HCT116 (cell line): ENCODE results near the gene SYNPO. TPM values are rescaled to one million over a fixed set of nuclear protein-coding genes. Genes with fewer than 3 reads are reported as not detected.

Source experiments
- ATAC-seq: fragments of 200-7000 bp; cut with Tn5 transposase; 2 replicates; pipeline ENCODE4 v1.9.1; 2020; ENCODE audit warnings: mild to moderate bottlenecking, moderate library complexity
- BruUV-seq: library from RNA; stranded (reverse); fragments of 400-500 nt; replicated peaks from 2 replicates; lab custom pipeline; 2021; lab: Mats Ljungman, UMichigan
- CTCF ChIA-PET: fragments of 300-600 bp; sonication (Branson Sonifier 250); formaldehyde crosslinking; loops from one replicate; lab custom pipeline; 2021; ENCODE audit warnings: antibody characterized with exemption; lab: Charles Lee
- POLR2A ChIA-PET: fragments of 300-600, 350-600 bp; sonication (Branson Sonifier 250); formaldehyde crosslinking; loops from one replicate; lab custom pipeline; 2021; ENCODE audit warnings: antibody characterized with exemption; lab: Charles Lee
- RAD21 ChIA-PET, 2 experiments: fragments of 300-600 bp; sonication (Branson Sonifier 250); formaldehyde crosslinking; loops; one replicate each; lab custom pipeline; 2023; ENCODE audit warnings: low total read pairs in 2 of 2; ENCODE audit not compliant: uncharacterized antibody in 2 of 2, unreplicated experiment in 2 of 2, low non-redundant PET in 1 of 2; lab: Charles Lee
- DNase-seq: peaks from one replicate; pipeline ENCODE4 v3.0.0-alpha.2; 2010; ENCODE audit warnings: low read depth, low spot score
- H2AFZ ChIP-seq: fragments of 200-600 bp; shearing (Covaris generic), sonication (generic); 2 replicates; pipeline ENCODE4 v1.6.1; 2017; ENCODE audit warnings: low read depth, mixed run types, mixed read lengths, antibody characterized with exemption, low read length; ENCODE audit not compliant: poor library complexity, severe bottlenecking
- H3K27ac ChIP-seq: 2 replicates; pipeline ENCODE4 v1.5.1; 2012; ENCODE audit warnings: low read depth, low read length
- H3K27me3 ChIP-seq: fragments of 200-600 bp; sonication (generic); 2 replicates; pipeline ENCODE4 v1.6.1; 2016; ENCODE audit warnings: mixed run types, low read length, mixed read lengths; ENCODE audit not compliant: insufficient read depth
- H3K36me3 ChIP-seq, 2 experiments: fragments of 200-500 bp in 1 of 2; fragments of 200-600 bp in 1 of 2; sonication (Bioruptor generic) in 1 of 2; sonication (generic) in 1 of 2; 2 replicates each; pipeline versions ENCODE4 v1.5.1 to v1.6.1; 2014 to 2016; ENCODE audit warnings: low read length in 2 of 2, inconsistent platforms in 1 of 2, mixed read lengths in 1 of 2, mixed run types in 1 of 2; ENCODE audit not compliant: insufficient read depth in 2 of 2, control insufficient read depth in 1 of 2
- H3K4me1 ChIP-seq, 2 experiments: fragments of 200-600 bp in 1 of 2; sonication (generic) in 1 of 2; 2 replicates each; pipeline versions ENCODE4 v1.5.1 to v1.6.1; 2012 to 2017; ENCODE audit warnings: low read length in 2 of 2, inconsistent platforms in 1 of 2, mild to moderate bottlenecking in 1 of 2, mixed read lengths in 1 of 2, mixed run types in 1 of 2, moderate library complexity in 1 of 2; ENCODE audit not compliant: insufficient read depth in 2 of 2, control insufficient read depth in 1 of 2
- H3K4me2 ChIP-seq: fragments of 200-600 bp; sonication (generic); 2 replicates; pipeline ENCODE4 v1.6.1; 2017; ENCODE audit warnings: mixed run types, low read length, mixed read lengths
- H3K4me3 ChIP-seq, 2 experiments: fragments of 200-600 bp in 1 of 2; sonication (generic) in 1 of 2; replicated peaks in 1 of 2; 2 replicates each; pipeline ENCODE4 v1.5.1; 2011 to 2016; ENCODE audit warnings: low read length in 2 of 2, control low read depth in 1 of 2, low read depth in 1 of 2, mild to moderate bottlenecking in 1 of 2, mixed read lengths in 1 of 2, mixed run types in 1 of 2
- H3K79me2 ChIP-seq: fragments of 200-600 bp; sonication (generic); 2 replicates; pipeline ENCODE4 v1.6.1; 2017; ENCODE audit warnings: mild to moderate bottlenecking, mixed run types, low read length, moderate library complexity, mixed read lengths; ENCODE audit not compliant: insufficient read depth
- H3K9ac ChIP-seq: fragments of 200-600 bp; sonication (generic); 2 replicates; pipeline ENCODE4 v1.6.1; 2016; ENCODE audit warnings: low read length, mixed read lengths
- H3K9me2 ChIP-seq: fragments of 200-600 bp; sonication (generic), shearing (Covaris generic); 2 replicates; pipeline ENCODE4 v1.6.1; 2017; ENCODE audit warnings: mixed run types, mild to moderate bottlenecking, moderate library complexity; ENCODE audit not compliant: insufficient read depth
- H3K9me3 ChIP-seq, 2 experiments: fragments of 200-500 bp in 1 of 2; fragments of 200-600 bp in 1 of 2; sonication (Bioruptor generic) in 1 of 2; sonication (generic) in 1 of 2; 2 replicates each; pipeline ENCODE4 v1.6.1; 2014 to 2017; ENCODE audit warnings: low read length in 2 of 2, mixed read lengths in 2 of 2, inconsistent platforms in 1 of 2, low read depth in 1 of 2, mild to moderate bottlenecking in 1 of 2, mixed run types in 1 of 2, moderate library complexity in 1 of 2; ENCODE audit not compliant: control insufficient read depth in 1 of 2, insufficient read depth in 1 of 2
- H4K20me1 ChIP-seq: fragments of 200-600 bp; sonication (generic), shearing (Covaris generic); 2 replicates; pipeline ENCODE4 v1.6.1; 2017; ENCODE audit warnings: mixed run types, mild to moderate bottlenecking, moderate library complexity; ENCODE audit not compliant: insufficient read depth
- CBX3 ChIP-seq: IDR thresholded peaks from 2 replicates; pipeline ENCODE4 v1.6.1; 2012; ENCODE audit warnings: low read depth
- CEBPB ChIP-seq: IDR thresholded peaks from 2 replicates; pipeline ENCODE4 v1.6.1; 2012; ENCODE audit warnings: low read depth
- ELF1 ChIP-seq: IDR thresholded peaks from 2 replicates; pipeline ENCODE4 v1.6.1; 2012; ENCODE audit warnings: low read depth, borderline replicate concordance
- EZH2phosphoT487 ChIP-seq: fragments of 200-600 bp; IDR thresholded peaks from 2 replicates; pipeline ENCODE4 v1.6.1; 2018; ENCODE audit warnings: antibody characterized with exemption, borderline replicate concordance
- FOSL1 ChIP-seq: IDR thresholded peaks from 2 replicates; pipeline ENCODE4 v1.6.1; 2012; ENCODE audit warnings: low read depth
- MAX ChIP-seq: IDR thresholded peaks from 2 replicates; pipeline ENCODE4 v1.6.1; 2012
- POLR2AphosphoS5 ChIP-seq: IDR thresholded peaks from 2 replicates; pipeline ENCODE4 v1.6.1; 2011; ENCODE audit warnings: mild to moderate bottlenecking, low read depth, low read length, moderate library complexity
- SP1 ChIP-seq: IDR thresholded peaks from 2 replicates; pipeline ENCODE4 v1.6.1; 2012; ENCODE audit warnings: low read depth
- SRF ChIP-seq: IDR thresholded peaks from 2 replicates; pipeline ENCODE4 v1.6.1; 2012; ENCODE audit warnings: low read depth
- ZFX ChIP-seq: fragments of 450-650 bp; IDR thresholded peaks from 2 replicates; pipeline ENCODE4 v1.6.1; 2017
- ZNF274 ChIP-seq: fragments of 200-500 bp; sonication (Bioruptor generic); IDR thresholded peaks from 2 replicates; pipeline ENCODE4 v1.6.1; 2014; ENCODE audit warnings: mild to moderate bottlenecking, low read depth, low read length, inconsistent platforms
- intact Hi-C: fragments of 100-400 bp; cut with micrococcal nuclease; formaldehyde crosslinking; loops from 2 replicates; pipeline ENCODE4 v1.10.0; 2022
- total RNA-seq: library from RNA; stranded (reverse); gene quantifications from one replicate; pipeline ENCODE4 v1.2.1, GENCODE V29; 2021; ENCODE audit not compliant: unreplicated experiment
- TF ChIP-seq, protein P1 (sequence below), 3 experiments: fragments of 200-600 bp in 1 of 3; sonication (generic) in 1 of 3; IDR thresholded peaks in 2 of 3; conservative IDR thresholded peaks in 1 of 3; 2 replicates each; pipeline ENCODE4 v1.5.1; 2012 to 2017; ENCODE audit warnings: low read depth in 2 of 3, low read length in 2 of 3, antibody characterized with exemption in 1 of 3, borderline replicate concordance in 1 of 3, control low read depth in 1 of 3, mild to moderate bottlenecking in 1 of 3, mixed read lengths in 1 of 3, mixed run types in 1 of 3, moderate library complexity in 1 of 3; ENCODE audit not compliant: insufficient read depth in 1 of 3
- TF ChIP-seq, protein P2 (sequence below): IDR thresholded peaks from 2 replicates; pipeline ENCODE4 v1.6.1; 2012; ENCODE audit warnings: low read depth

Gene SYNPO
- total RNA-seq, 1 experiment from 2014 or later, result 8.2 TPM

DNA sequence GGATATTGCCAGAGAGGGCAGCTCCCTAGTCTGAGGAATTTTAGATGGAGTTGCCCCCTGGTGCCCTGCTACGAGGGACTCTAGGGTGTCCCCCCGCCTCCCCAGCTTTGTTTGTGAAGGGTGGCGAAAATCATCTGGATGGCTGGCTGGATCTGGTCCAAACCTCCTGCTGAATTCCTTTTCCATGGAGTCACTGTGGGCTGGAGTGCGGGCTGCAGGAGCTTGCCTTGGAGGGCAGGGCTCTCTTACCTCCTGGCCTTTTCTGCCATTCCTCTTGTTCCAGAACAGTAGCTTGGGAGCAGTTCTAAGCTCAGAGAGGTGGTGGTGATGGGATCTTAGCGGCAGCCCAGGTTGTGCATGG, 2.1 kb downstream of the SYNPO start:
- ATAC-seq (peak; percentile 76), DNase-seq (peak; percentile 38)
- no TSS peak for BruUV-seq
- H3K9ac ChIP-seq, result no peak overlapping the region
- H3K79me2 ChIP-seq, result no peaks in the 10 kb centered on the region
- H4K20me1 ChIP-seq, result no peaks in the 10 kb centered on the region
- no peaks in the 10 kb centered on the region for H3K9me3 ChIP-seq
- no peaks in the 10 kb centered on the region for H3K36me3 ChIP-seq
- H2AFZ ChIP-seq, result no peak overlapping the region
- H3K4me1 ChIP-seq, result peaks cover 60 to 80% of the 10 kb centered on the region in 2 experiments
- TF ChIP-seq POLR2AphosphoS5 (peak; percentile 32; the same call in 1 of the 2 replicates), CEBPB (no peak)
- intact Hi-C loops, result no loop called here
- no peaks in the 10 kb centered on the region for H3K9me2 ChIP-seq
- ChIA-PET POLR2A (interaction anchor here (0.7 kb wide), 2 partner anchors 11 to 15 kb away, joined by 3 read pairs; no protein-coding TSS in a partner anchor), RAD21 (no interaction called here), CTCF (interaction anchor here (0.7 to 1.1 kb wide), 3 partner anchors 11 to 83 kb away, joined by 3 to 5 read pairs (median 3); no protein-coding TSS in a partner anchor)
- peak overlapping the region in 1 of 2 experiments; percentile 22; a peak in 1 of 4 replicates for H3K4me3 ChIP-seq
- no peaks in the 10 kb centered on the region for H3K27me3 ChIP-seq
- H3K4me2 ChIP-seq, result peak overlapping the region; percentile 67
- H3K27ac ChIP-seq, result peak overlapping the region; percentile 27

- Histone ChIP-seq H3K4me1 (peaks cover 55 to 74% of the 10 kb centered on the region in 2 experiments), H3K9me2 (no peaks in the 10 kb centered on the region), H3K36me3 (no peaks in the 10 kb centered on the region), H3K9me3 (no peaks in the 10 kb centered on the region), H3K4me2 (peak overlapping the region; percentile 67), H4K20me1 (no peaks in the 10 kb centered on the region), H3K79me2 (no peaks in the 10 kb centered on the region), H3K27me3 (no peaks in the 10 kb centered on the region), H3K27ac (peak overlapping the region; percentile 27), H3K9ac (no peak overlapping the region), H3K4me3 (peak overlapping the region in 1 of 2 experiments; percentile 22; a peak in 1 of 4 replicates), H2AFZ (no peak overlapping the region)
- POLR2A ChIA-PET, result interaction anchor here (0.7 kb wide), 2 partner anchors 11 to 14 kb away, joined by 3 read pairs; no protein-coding TSS in a partner anchor
- ATAC-seq (peak; percentile 27), DNase-seq (no peak)
- BruUV-seq, result no TSS peak
- CTCF ChIA-PET, result interaction anchor here (0.7 to 1.1 kb wide), 3 partner anchors 10 to 83 kb away, joined by 3 to 5 read pairs (median 3); no protein-coding TSS in a partner anchor
- TF ChIP-seq, protein P1, sequence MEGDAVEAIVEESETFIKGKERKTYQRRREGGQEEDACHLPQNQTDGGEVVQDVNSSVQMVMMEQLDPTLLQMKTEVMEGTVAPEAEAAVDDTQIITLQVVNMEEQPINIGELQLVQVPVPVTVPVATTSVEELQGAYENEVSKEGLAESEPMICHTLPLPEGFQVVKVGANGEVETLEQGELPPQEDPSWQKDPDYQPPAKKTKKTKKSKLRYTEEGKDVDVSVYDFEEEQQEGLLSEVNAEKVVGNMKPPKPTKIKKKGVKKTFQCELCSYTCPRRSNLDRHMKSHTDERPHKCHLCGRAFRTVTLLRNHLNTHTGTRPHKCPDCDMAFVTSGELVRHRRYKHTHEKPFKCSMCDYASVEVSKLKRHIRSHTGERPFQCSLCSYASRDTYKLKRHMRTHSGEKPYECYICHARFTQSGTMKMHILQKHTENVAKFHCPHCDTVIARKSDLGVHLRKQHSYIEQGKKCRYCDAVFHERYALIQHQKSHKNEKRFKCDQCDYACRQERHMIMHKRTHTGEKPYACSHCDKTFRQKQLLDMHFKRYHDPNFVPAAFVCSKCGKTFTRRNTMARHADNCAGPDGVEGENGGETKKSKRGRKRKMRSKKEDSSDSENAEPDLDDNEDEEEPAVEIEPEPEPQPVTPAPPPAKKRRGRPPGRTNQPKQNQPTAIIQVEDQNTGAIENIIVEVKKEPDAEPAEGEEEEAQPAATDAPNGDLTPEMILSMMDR (IDR thresholded peaks at IDR 0.05 in 2 of 3, conservative IDR thresholded peaks at IDR 0.05 in 1 of 3; ENCODE audit: borderline replicate concordance in 1 of 3, insufficient read depth in 1 of 3, low read depth in 2 of 3, low read length in 2 of 3), result no peak
- no peak for TF ChIP-seq SP1
- TF ChIP-seq, protein P2, sequence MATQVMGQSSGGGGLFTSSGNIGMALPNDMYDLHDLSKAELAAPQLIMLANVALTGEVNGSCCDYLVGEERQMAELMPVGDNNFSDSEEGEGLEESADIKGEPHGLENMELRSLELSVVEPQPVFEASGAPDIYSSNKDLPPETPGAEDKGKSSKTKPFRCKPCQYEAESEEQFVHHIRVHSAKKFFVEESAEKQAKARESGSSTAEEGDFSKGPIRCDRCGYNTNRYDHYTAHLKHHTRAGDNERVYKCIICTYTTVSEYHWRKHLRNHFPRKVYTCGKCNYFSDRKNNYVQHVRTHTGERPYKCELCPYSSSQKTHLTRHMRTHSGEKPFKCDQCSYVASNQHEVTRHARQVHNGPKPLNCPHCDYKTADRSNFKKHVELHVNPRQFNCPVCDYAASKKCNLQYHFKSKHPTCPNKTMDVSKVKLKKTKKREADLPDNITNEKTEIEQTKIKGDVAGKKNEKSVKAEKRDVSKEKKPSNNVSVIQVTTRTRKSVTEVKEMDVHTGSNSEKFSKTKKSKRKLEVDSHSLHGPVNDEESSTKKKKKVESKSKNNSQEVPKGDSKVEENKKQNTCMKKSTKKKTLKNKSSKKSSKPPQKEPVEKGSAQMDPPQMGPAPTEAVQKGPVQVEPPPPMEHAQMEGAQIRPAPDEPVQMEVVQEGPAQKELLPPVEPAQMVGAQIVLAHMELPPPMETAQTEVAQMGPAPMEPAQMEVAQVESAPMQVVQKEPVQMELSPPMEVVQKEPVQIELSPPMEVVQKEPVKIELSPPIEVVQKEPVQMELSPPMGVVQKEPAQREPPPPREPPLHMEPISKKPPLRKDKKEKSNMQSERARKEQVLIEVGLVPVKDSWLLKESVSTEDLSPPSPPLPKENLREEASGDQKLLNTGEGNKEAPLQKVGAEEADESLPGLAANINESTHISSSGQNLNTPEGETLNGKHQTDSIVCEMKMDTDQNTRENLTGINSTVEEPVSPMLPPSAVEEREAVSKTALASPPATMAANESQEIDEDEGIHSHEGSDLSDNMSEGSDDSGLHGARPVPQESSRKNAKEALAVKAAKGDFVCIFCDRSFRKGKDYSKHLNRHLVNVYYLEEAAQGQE, result no peak
- TF ChIP-seq ZFX, result no peak
- TF ChIP-seq FOSL1, result no peak
- TF ChIP-seq SRF, result no peak
- TF ChIP-seq EZH2phosphoT487, result no peak
- no peak for TF ChIP-seq MAX
- no peak for TF ChIP-seq ZNF274
- no peak for TF ChIP-seq CBX3
- TF ChIP-seq ELF1, result no peak
- intact Hi-C loops, result no loop called here
- RAD21 ChIA-PET, result no interaction called here
Observed at GRCh38 chr5:150642991-150643710, 2.7 kb downstream of the SYNPO start.
